SK-N-SH (cell line): ENCODE results near the gene MPZL1. TPM values are rescaled to one million over a fixed set of nuclear protein-coding genes. Genes with fewer than 3 reads are reported as not detected.

Experiments used
- CTCF ChIA-PET: fragments of 300-600, 350-600 bp; formaldehyde crosslinking; extraction: SDS; loops from one replicate; lab custom pipeline; 2021; lab: Yijun Ruan, JAX
- POLR2A ChIA-PET: fragments of 350-600 bp; sonication (Branson Sonifier 250); formaldehyde crosslinking; extraction: SDS; loops from one replicate; lab custom pipeline; 2020; ENCODE audit warnings: antibody characterized with exemption, inconsistent platforms; lab: Yijun Ruan, JAX
- DNase-seq: peaks from one replicate; pipeline ENCODE4 v3.0.0; 2012
- H2AFZ ChIP-seq: fragments of 200-600 bp; sonication (generic); 2 replicates; pipeline ENCODE4 v1.8.1; 2016; ENCODE audit warnings: antibody characterized with exemption, mild to moderate bottlenecking, low read depth
- H3F3A ChIP-seq: fragments of 200-600 bp; sonication (generic); replicated peaks from 2 replicates; pipeline ENCODE3; 2016; ENCODE audit warnings: antibody characterized with exemption, mild to moderate bottlenecking; ENCODE audit not compliant: insufficient read depth
- H3K27ac ChIP-seq, 2 experiments: fragments of 200-500 bp in 1 of 2; fragments of 200-600 bp in 1 of 2; sonication (Bioruptor generic) in 1 of 2; sonication (generic), shearing (Covaris generic) in 1 of 2; 2 replicates each; pipeline versions ENCODE4 v1.5.1 to v1.6.1; 2014 to 2016; ENCODE audit warnings: low read depth in 2 of 2, inconsistent platforms in 1 of 2, low read length in 1 of 2, mild to moderate bottlenecking in 1 of 2, mixed read lengths in 1 of 2
- H3K27me3 ChIP-seq: fragments of 200-600 bp; sonication (generic), shearing (Covaris generic); 2 replicates; pipeline ENCODE4 v1.6.1; 2016; ENCODE audit warnings: mixed run types; ENCODE audit not compliant: insufficient read depth
- H3K36me3 ChIP-seq, 2 experiments: fragments of 200-500 bp in 1 of 2; fragments of 200-600 bp in 1 of 2; sonication (Bioruptor generic) in 1 of 2; sonication (generic) in 1 of 2; replicated peaks in 1 of 2; 2 replicates each; pipeline versions ENCODE3 to v1.5.1; 2014 to 2016; ENCODE audit warnings: low read length in 1 of 2, mild to moderate bottlenecking in 1 of 2; ENCODE audit not compliant: insufficient read depth in 2 of 2, control insufficient read depth in 1 of 2
- H3K4me1 ChIP-seq, 2 experiments: fragments of 200-500 bp in 1 of 2; fragments of 200-600 bp in 1 of 2; sonication (Bioruptor generic) in 1 of 2; sonication (generic), shearing (Covaris generic) in 1 of 2; 2 replicates each; pipeline versions ENCODE4 v1.5.1 to v1.6.1; 2014 to 2016; ENCODE audit warnings: low read depth in 1 of 2, low read length in 1 of 2, mixed run types in 1 of 2; ENCODE audit not compliant: insufficient read depth in 2 of 2, control insufficient read depth in 1 of 2
- H3K4me2 ChIP-seq: fragments of 200-600 bp; sonication (generic), shearing (Covaris generic); 2 replicates; pipeline ENCODE4 v1.6.1; 2017; ENCODE audit warnings: mixed run types
- H3K4me3 ChIP-seq, 2 experiments: fragments of 200-500 bp in 1 of 2; fragments of 200-600 bp in 1 of 2; sonication (Bioruptor generic) in 1 of 2; sonication (generic), shearing (Covaris generic) in 1 of 2; 2 replicates each; pipeline versions ENCODE4 v1.5.1 to v1.8.1; 2014 to 2016; ENCODE audit warnings: low read depth in 2 of 2, inconsistent platforms in 1 of 2, low read length in 1 of 2, mild to moderate bottlenecking in 1 of 2, mixed read lengths in 1 of 2, moderate library complexity in 1 of 2
- H3K79me2 ChIP-seq: fragments of 200-600 bp; sonication (generic); 2 replicates; pipeline ENCODE4 v1.8.1; 2017; ENCODE audit warnings: mild to moderate bottlenecking; ENCODE audit not compliant: insufficient read depth
- H3K9ac ChIP-seq: fragments of 200-600 bp; sonication (generic); 2 replicates; pipeline ENCODE4 v1.6.1; 2017; ENCODE audit warnings: mixed run types
- H3K9me2 ChIP-seq: fragments of 200-600 bp; sonication (generic); 2 replicates; pipeline ENCODE4 v1.6.1; 2017; ENCODE audit warnings: mixed run types
- H3K9me3 ChIP-seq: fragments of 200-600 bp; sonication (generic); 2 replicates; pipeline ENCODE4 v1.6.1; 2017; ENCODE audit warnings: mixed run types, mild to moderate bottlenecking, moderate library complexity
- H4K20me1 ChIP-seq: fragments of 200-600 bp; sonication (generic); 2 replicates; pipeline ENCODE4 v1.6.1; 2017; ENCODE audit warnings: mild to moderate bottlenecking, mixed run types; ENCODE audit not compliant: insufficient read depth
- CHD2 ChIP-seq: fragments of 150-350 bp; IDR thresholded peaks from 2 replicates; pipeline ENCODE4 v1.6.1; 2018; ENCODE audit warnings: low read length; ENCODE audit not compliant: partially characterized antibody
- ELF1 ChIP-seq: IDR thresholded peaks from 2 replicates; pipeline ENCODE4 v1.4.0; 2012
- EZH2phosphoT487 ChIP-seq: fragments of 200-600 bp; sonication (generic); IDR thresholded peaks from 2 replicates; pipeline ENCODE4 v1.6.1; 2017; ENCODE audit warnings: low read depth, mixed run types, mild to moderate bottlenecking, antibody characterized with exemption, moderate library complexity, borderline replicate concordance
- FOSL2 ChIP-seq: IDR thresholded peaks from 2 replicates; pipeline ENCODE4 v1.4.0; 2012; ENCODE audit warnings: low read depth, mild to moderate bottlenecking, moderate library complexity, borderline replicate concordance
- FOXJ3 ChIP-seq: sonication (generic); formaldehyde crosslinking; IDR thresholded peaks from 2 replicates; pipeline ENCODE4 v1.5.1; 2020; ENCODE audit warnings: mild to moderate bottlenecking, missing genetic modification reagents
- FOXM1 ChIP-seq: IDR thresholded peaks from 2 replicates; pipeline ENCODE4 v1.4.0; 2012; ENCODE audit warnings: low read depth, mild to moderate bottlenecking
- MEF2A ChIP-seq: IDR thresholded peaks from 2 replicates; pipeline ENCODE4 v1.4.0; 2012; ENCODE audit warnings: low read depth, borderline replicate concordance
- MXI1 ChIP-seq: IDR thresholded peaks from 2 replicates; pipeline ENCODE4 v1.6.1; 2012; ENCODE audit warnings: mild to moderate bottlenecking, low read depth, low read length, improper control_type of control experiment
- NFIC ChIP-seq: IDR thresholded peaks from 2 replicates; pipeline ENCODE4 v1.4.0; 2012; ENCODE audit warnings: borderline replicate concordance
- NRF1 ChIP-seq: IDR thresholded peaks from 2 replicates; pipeline ENCODE4 v1.6.1; 2012; ENCODE audit warnings: low read depth, mild to moderate bottlenecking, low read length
- POLR2AphosphoS5 ChIP-seq: IDR thresholded peaks from 2 replicates; pipeline ENCODE4 v1.6.1; 2012; ENCODE audit warnings: low read depth, low read length
- RFX5 ChIP-seq: IDR thresholded peaks from 2 replicates; pipeline ENCODE4 v1.6.1; 2012; ENCODE audit warnings: mild to moderate bottlenecking, improper control_type of control experiment, low read length
- RXRA ChIP-seq: IDR thresholded peaks from 2 replicates; pipeline ENCODE4 v1.4.0; 2012; ENCODE audit warnings: low read depth, mild to moderate bottlenecking, borderline replicate concordance
- SIN3A ChIP-seq: IDR thresholded peaks from 2 replicates; pipeline ENCODE4 v1.6.1; 2012; ENCODE audit warnings: low read depth, mild to moderate bottlenecking, low read length, moderate library complexity, borderline replicate concordance
- TAF1 ChIP-seq: IDR thresholded peaks from 2 replicates; pipeline ENCODE4 v1.6.1; 2012; ENCODE audit warnings: low read depth, mild to moderate bottlenecking, low read length, moderate library complexity, borderline replicate concordance
- YY1 ChIP-seq: IDR thresholded peaks from 2 replicates; pipeline ENCODE4 v1.4.0; 2012; ENCODE audit warnings: low read depth, mild to moderate bottlenecking
- WGBS: methylation state at CpG from one replicate; pipeline ENCODE4 v1.1.6; 2017; ENCODE audit warnings: low lambda C conversion rate; 5-methylcytosine and 5-hydroxymethylcytosine counted together
- polyA plus RNA-seq, 3 experiments: library from polyadenylated mRNA; depleted of rRNA; stranded (reverse); fragments of >200 nt; gene quantifications; 2 replicates each; pipeline ENCODE4 v1.2.3, GENCODE V29; 2012
- TF ChIP-seq, protein P1 (sequence below): IDR thresholded peaks from 2 replicates; pipeline ENCODE4 v1.4.0; 2012; ENCODE audit warnings: low read depth, borderline replicate concordance
- TF ChIP-seq, protein P2 (sequence below): fragments of 200-600 bp; sonication (generic); IDR thresholded peaks from 2 replicates; pipeline ENCODE4 v1.6.1; 2017; ENCODE audit warnings: antibody characterized with exemption, mild to moderate bottlenecking, moderate library complexity
- TF ChIP-seq, protein P3 (sequence below): IDR thresholded peaks from 2 replicates; pipeline ENCODE4; 2012
- TF ChIP-seq, protein P4 (sequence below): fragments of 150-350 bp; IDR thresholded peaks from 2 replicates; pipeline ENCODE4 v1.6.1; 2016; ENCODE audit warnings: mild to moderate bottlenecking, low read depth, low read length

The MPZL1 gene
- polyA plus RNA-seq, 1 of the 3 experiments (the other 2 are of a cell fraction): 27.3 TPM

DNA sequence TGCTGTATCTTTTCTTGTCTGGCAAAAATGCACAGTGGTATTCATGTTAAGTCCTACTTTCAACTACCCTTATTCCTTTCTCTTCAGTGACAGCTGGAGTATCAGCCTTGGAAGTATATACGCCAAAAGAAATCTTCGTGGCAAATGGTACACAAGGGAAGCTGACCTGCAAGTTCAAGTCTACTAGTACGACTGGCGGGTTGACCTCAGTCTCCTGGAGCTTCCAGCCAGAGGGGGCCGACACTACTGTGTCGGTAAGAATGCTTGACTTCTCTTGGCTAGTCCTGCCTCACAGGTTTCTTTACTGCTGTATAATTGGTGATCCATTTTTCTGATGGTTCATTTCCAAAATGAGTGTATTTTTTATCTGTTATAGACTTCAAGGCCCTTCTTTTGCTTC lies 43.7 kb downstream of the MPZL1 start:
- POLR2A ChIA-PET: no interaction called here
- H2AFZ ChIP-seq: no peak overlapping the region
- 100% methylated on average over 6 of the region's 6 CpGs for WGBS
- no peak overlapping the region for H3K4me2 ChIP-seq
- TF ChIP-seq, protein P1, sequence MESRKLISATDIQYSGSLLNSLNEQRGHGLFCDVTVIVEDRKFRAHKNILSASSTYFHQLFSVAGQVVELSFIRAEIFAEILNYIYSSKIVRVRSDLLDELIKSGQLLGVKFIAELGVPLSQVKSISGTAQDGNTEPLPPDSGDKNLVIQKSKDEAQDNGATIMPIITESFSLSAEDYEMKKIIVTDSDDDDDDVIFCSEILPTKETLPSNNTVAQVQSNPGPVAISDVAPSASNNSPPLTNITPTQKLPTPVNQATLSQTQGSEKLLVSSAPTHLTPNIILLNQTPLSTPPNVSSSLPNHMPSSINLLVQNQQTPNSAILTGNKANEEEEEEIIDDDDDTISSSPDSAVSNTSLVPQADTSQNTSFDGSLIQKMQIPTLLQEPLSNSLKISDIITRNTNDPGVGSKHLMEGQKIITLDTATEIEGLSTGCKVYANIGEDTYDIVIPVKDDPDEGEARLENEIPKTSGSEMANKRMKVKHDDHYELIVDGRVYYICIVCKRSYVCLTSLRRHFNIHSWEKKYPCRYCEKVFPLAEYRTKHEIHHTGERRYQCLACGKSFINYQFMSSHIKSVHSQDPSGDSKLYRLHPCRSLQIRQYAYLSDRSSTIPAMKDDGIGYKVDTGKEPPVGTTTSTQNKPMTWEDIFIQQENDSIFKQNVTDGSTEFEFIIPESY: no peak
- no peak for TF ChIP-seq ELF1
- TF ChIP-seq, protein P2, sequence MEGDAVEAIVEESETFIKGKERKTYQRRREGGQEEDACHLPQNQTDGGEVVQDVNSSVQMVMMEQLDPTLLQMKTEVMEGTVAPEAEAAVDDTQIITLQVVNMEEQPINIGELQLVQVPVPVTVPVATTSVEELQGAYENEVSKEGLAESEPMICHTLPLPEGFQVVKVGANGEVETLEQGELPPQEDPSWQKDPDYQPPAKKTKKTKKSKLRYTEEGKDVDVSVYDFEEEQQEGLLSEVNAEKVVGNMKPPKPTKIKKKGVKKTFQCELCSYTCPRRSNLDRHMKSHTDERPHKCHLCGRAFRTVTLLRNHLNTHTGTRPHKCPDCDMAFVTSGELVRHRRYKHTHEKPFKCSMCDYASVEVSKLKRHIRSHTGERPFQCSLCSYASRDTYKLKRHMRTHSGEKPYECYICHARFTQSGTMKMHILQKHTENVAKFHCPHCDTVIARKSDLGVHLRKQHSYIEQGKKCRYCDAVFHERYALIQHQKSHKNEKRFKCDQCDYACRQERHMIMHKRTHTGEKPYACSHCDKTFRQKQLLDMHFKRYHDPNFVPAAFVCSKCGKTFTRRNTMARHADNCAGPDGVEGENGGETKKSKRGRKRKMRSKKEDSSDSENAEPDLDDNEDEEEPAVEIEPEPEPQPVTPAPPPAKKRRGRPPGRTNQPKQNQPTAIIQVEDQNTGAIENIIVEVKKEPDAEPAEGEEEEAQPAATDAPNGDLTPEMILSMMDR: no peak
- TF ChIP-seq TAF1: no peak
- TF ChIP-seq YY1: no peak
- no peak for TF ChIP-seq CHD2
- no peak for TF ChIP-seq MEF2A
- no peak for TF ChIP-seq FOXJ3 (CRISPR knock-in tag)
- no peak for TF ChIP-seq FOXM1
- no peak for TF ChIP-seq NRF1
- TF ChIP-seq RFX5: no peak
- no peak for TF ChIP-seq SIN3A
- TF ChIP-seq POLR2AphosphoS5: no peak
- no peak for TF ChIP-seq FOSL2
- TF ChIP-seq, protein P3, sequence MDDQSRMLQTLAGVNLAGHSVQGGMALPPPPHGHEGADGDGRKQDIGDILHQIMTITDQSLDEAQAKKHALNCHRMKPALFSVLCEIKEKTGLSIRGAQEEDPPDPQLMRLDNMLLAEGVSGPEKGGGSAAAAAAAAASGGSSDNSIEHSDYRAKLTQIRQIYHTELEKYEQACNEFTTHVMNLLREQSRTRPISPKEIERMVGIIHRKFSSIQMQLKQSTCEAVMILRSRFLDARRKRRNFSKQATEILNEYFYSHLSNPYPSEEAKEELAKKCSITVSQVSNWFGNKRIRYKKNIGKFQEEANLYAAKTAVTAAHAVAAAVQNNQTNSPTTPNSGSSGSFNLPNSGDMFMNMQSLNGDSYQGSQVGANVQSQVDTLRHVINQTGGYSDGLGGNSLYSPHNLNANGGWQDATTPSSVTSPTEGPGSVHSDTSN: no peak
- TF ChIP-seq, protein P4, sequence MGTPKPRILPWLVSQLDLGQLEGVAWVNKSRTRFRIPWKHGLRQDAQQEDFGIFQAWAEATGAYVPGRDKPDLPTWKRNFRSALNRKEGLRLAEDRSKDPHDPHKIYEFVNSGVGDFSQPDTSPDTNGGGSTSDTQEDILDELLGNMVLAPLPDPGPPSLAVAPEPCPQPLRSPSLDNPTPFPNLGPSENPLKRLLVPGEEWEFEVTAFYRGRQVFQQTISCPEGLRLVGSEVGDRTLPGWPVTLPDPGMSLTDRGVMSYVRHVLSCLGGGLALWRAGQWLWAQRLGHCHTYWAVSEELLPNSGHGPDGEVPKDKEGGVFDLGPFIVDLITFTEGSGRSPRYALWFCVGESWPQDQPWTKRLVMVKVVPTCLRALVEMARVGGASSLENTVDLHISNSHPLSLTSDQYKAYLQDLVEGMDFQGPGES: no peak
- TF ChIP-seq EZH2phosphoT487: no peak
- TF ChIP-seq RXRA: no peak
- no peak for TF ChIP-seq NFIC
- TF ChIP-seq MXI1: no peak
- TF ChIP-seq, all 33 proteins: peak for 0
- Histone ChIP-seq H3K79me2 (peaks cover 62% of the 10 kb centered on the region), H3K27me3 (no peaks in the 10 kb centered on the region), H3K9ac (no peak overlapping the region), H3K9me3 (no peaks in the 10 kb centered on the region), H4K20me1 (no peaks in the 10 kb centered on the region; the same call in none of the 2 replicates), H3K27ac (no peak overlapping the region), H3K4me3 (no peak overlapping the region), H3F3A (no peaks in the 10 kb centered on the region), H3K36me3 (peaks cover 34 to 47% of the 10 kb centered on the region in 2 experiments), H3K4me1 (peaks cover 0 to 2% of the 10 kb centered on the region in 2 experiments; a peak in 2 of 4 replicates), H3K9me2 (no peaks in the 10 kb centered on the region)
- CTCF ChIA-PET: no interaction called here
- no peak for DNase-seq
